Activated T-helper 9 cell treated with anti-CD3 and anti-CD28 coated beads, Interleukin-2, amount 50 U/mL, for 16 hours (primary cell): Measurements from ENCODE around the gene TCAF1.
"Not testable (repeated sequence)": the region's sequence is repeated elsewhere in the genome, so short reads cannot be mapped to it uniquely, and the experiment has no call there.

Experiments used
- DNase-seq: peaks from one replicate; pipeline ENCODE4 v3.0.0-alpha.2; 2020; ENCODE audit warnings: low read depth

The TCAF1 gene

GRCh38 chr7:143855443-143855842 lies 46.5 kb downstream of the TCAF1 start:
- DNase-seq, result not testable (repeated sequence)

DNA sequence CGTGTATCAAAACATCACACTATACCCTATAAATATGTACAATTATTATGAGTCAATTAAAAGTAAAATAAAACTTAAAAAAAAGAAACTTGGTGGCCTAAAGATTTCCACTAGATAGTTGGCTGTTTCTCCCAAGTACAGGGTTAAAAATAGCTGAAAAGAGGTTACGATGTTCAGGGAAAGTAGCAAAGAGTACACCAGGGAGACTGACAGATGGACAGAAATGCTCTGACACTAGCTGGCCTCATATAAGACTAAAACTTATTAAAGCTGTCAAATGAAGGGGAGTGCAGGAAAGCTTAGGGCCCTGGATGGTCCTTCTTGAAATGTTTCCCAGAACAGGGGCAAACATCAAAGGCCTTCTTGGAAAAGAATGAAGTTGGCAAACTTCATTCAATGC lies 51.3 kb downstream of the TCAF1 start:
- no peak for DNase-seq

- DNase-seq, result no peak
Observed at GRCh38 chr7:143849785-143850479, 52.0 kb downstream of the TCAF1 start.

- DNase-seq, result no peak
Observed at GRCh38 chr7:143848192-143848591, 53.8 kb downstream of the TCAF1 start.

DNA sequence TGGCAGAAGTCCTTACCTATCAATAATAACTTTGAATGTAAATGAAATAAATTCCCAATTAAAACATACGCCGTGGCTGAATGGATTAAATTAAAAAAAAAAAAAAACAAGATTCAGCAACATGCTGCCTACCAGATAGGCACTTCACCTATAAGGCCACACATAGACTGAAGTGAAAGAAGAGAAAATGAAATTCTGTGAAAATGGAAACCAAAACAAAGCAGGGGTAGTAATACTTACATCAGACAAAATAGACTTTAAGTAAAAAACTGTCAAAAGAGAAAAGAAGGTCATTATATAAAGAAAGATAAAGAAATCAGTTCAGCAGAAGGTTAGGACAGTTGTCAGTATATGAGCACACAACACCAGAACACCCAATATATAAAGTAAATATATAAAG lies 55.3 kb downstream of the TCAF1 start:
- DNase-seq, result no peak

GRCh38 chr7:143841696-143842095 lies 60.3 kb downstream of the TCAF1 start:
- not testable (repeated sequence) for DNase-seq

- not testable (repeated sequence) for DNase-seq
Observed at GRCh38 chr7:143840062-143840461, 61.9 kb downstream of the TCAF1 start.

DNA sequence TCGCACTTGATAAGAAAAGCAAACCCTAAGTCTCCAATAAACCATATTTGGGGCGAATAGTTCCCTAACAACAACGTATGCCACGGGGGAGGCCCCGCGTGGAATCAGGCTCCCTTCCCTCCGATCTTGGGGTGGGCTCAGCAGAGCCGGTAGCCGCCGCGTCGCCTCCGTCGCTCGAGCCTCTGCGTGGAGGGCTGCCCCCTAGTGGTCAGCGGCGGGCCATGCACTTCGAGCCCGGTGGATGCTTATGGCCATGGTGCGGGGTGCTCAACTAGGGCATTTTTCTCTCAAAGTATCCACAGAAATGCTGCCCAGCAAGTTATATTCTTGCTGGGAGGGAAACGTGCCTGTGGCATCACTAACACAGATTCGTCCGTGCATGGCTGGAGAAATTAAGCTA lies 64.8 kb downstream of the TCAF1 start:
- DNase-seq, result peak; percentile 97

GRCh38 chr7:143836622-143837021 lies 65.4 kb downstream of the TCAF1 start:
- peak; percentile 94 for DNase-seq

GRCh38 chr7:143836088-143836487 lies 65.9 kb downstream of the TCAF1 start:
- not testable (repeated sequence) for DNase-seq

- not testable (repeated sequence) for DNase-seq
Observed at GRCh38 chr7:143826578-143826977, 75.4 kb downstream of the TCAF1 start.

DNA sequence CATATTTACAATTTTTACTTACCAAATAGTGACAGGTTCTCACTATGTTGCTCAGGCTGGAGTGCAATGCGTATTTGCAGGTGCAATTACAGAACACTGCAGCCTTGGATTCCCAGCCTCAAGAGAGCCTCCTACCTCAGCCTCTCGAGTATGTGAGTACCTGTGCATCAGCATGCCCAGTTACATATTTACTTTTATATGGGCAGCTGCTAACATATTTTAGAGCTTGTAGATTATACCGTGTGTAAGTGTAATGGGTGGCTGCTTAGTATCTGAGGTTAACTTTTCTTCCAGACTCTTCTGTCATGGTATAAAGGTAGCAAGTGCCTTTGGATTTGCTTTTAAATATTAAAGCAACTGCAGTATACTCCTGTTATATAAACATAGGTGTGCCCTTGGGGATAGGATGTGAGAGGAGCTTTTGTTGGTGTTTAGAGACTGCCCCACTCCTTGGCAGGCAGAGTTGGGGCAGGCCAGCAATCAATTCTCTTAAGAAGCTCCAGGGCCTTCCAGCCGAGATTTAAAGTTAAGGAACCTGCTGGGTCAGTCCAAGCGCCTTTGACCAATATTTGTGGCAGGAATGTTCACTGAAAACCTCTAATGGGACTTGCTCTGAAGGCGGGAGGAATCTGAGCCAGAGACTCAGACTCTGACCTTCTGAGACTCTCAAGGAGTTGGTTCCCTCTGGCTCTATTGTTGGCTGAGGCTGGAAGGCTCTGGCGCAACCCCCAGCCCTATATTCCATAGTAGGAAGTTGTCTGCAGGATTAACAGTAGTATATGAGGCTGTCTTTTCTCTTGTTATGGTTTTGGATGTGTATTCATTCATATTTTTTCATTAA lies 77.5 kb downstream of the TCAF1 start:
- not testable (repeated sequence) for DNase-seq

GRCh38 chr7:143823634-143824294 lies 78.2 kb downstream of the TCAF1 start:
- not testable (repeated sequence) for DNase-seq

DNA sequence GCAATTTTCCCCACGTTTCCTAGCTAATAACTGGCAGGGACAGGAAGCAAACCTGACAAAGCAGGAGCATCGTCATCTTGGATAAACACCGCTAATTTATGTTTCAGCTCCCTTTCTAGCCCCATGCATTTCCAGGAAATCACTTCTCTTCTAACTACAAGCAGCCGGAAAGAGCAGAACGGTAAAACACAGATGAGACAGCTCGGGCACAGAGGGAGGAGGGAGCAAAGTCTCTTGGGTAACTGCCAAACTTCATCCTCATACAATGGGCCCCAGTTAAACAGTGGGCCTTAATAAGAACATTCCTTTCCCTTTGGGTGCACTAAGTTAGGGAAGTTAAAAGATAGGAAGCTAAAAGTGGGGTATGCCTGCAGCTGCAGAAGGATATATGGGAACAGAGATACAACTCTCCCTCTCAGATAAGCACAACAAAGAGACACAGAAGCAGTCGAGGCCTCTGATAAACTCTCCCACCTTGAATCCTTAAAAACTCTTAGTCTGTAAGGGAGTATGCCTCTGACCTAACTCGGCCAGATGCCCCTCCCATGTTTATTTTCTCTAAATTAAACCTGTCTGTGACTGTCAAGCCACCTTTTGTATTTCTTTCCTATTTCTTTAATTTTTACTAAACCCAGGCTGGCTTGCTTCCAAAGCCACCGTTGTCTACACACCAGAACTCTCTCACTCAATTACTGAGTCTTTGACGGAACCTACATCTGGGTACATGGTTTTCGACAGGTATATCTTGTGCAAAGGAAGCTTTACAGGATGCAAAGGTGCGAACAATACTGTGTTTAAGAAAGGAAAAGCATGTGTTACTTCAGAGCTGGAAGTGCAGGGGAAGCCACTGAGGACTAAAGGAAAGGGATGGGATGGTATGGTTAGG lies 80.3 kb downstream of the TCAF1 start:
- DNase-seq, result not testable (repeated sequence)

DNA sequence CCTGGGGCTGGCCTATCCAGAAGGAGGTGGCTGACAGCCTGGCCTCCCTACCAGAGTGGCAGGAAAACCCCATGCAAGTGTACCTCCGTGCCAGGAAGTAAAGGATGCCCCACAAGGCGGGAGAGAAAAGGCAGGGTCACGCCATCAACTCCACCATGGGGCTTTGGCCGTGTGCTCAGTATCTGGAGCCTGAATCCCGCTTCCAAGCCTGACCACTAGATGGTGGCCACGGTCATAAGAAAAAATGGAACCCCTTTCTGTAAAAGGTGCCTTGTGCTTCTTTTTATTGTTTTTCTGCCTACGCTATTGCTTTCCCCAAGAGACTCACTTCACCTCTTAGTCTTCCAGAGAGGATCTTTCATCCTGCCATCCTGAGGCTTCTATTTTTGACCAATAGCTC lies 84.1 kb downstream of the TCAF1 start:
- not testable (repeated sequence) for DNase-seq

GRCh38 chr7:143816471-143817133 lies 85.4 kb downstream of the TCAF1 start:
- DNase-seq, result not testable (repeated sequence)

GRCh38 chr7:143810639-143811038 lies 91.3 kb downstream of the TCAF1 start:
- DNase-seq, result not testable (repeated sequence)

GRCh38 chr7:143806664-143807071 lies 95.3 kb downstream of the TCAF1 start:
- not testable (repeated sequence) for DNase-seq
